Activated naive CD4-positive, alpha-beta T cell treated with anti-CD3 and anti-CD28 coated beads, Interleukin-2, amount 50 U/mL, for 24 hours (primary cell): ENCODE data around the gene BTBD9.

Experiments used
- H3K27ac Mint-ChIP-seq: one replicate; pipeline ENCODE4 v1.8.0; 2021; ENCODE audit warnings: mild to moderate bottlenecking, mixed read lengths
- H3K27me3 Mint-ChIP-seq: one replicate; pipeline ENCODE4 v1.8.0; 2021; ENCODE audit warnings: mixed read lengths
- H3K36me3 Mint-ChIP-seq: one replicate; pipeline ENCODE4 v1.8.0; 2021; ENCODE audit warnings: mixed read lengths
- H3K4me1 Mint-ChIP-seq: one replicate; pipeline ENCODE4 v1.8.0; 2021; ENCODE audit warnings: mixed read lengths
- H3K4me3 Mint-ChIP-seq: one replicate; pipeline ENCODE4 v1.8.0; 2021; ENCODE audit warnings: mild to moderate bottlenecking, mixed read lengths
- H3K9me3 Mint-ChIP-seq: one replicate; pipeline ENCODE4 v1.8.0; 2021; ENCODE audit warnings: mixed read lengths

Gene BTBD9

GRCh38 chr6:38518511-38519304, 121.0 kb downstream of the BTBD9 start:
- Mint-ChIP-seq H3K27ac (no peak overlapping the region), H3K27me3 (no peaks in the 10 kb centered on the region), H3K9me3 (no peaks in the 10 kb centered on the region)

DNA sequence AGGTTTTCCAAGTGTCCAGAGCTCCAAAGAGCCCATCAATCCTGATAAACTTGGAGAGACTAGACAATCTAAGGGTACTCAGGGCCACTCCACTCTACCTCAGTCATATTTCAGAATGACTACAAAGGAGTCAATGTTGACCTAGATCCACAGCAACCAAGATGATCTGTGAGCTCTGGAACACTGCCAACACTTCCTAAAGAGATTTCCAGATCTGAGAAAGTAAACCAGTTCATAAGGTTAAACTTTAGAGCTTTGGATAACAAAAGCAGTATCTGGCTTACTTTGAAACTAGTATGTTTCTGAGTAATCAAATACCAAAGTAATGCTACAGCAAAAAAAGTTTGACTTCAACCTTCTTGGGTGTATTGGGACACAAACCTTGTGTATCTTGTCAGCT, 122.7 kb downstream of the BTBD9 start:
- Mint-ChIP-seq H3K27ac (no peak overlapping the region), H3K4me1 (peaks cover 27% of the 10 kb centered on the region), H3K36me3 (no peaks in the 10 kb centered on the region), H3K27me3 (no peaks in the 10 kb centered on the region), H3K4me3 (no peak overlapping the region), H3K9me3 (no peaks in the 10 kb centered on the region)

More at GRCh38 chr6:38518511-38519304, 121.0 kb downstream of the BTBD9 start:
- peaks cover 37% of the 10 kb centered on the region for H3K4me1 Mint-ChIP-seq
- H3K4me3 Mint-ChIP-seq, result no peak overlapping the region
- peaks cover 2% of the 10 kb centered on the region for H3K36me3 Mint-ChIP-seq

DNA sequence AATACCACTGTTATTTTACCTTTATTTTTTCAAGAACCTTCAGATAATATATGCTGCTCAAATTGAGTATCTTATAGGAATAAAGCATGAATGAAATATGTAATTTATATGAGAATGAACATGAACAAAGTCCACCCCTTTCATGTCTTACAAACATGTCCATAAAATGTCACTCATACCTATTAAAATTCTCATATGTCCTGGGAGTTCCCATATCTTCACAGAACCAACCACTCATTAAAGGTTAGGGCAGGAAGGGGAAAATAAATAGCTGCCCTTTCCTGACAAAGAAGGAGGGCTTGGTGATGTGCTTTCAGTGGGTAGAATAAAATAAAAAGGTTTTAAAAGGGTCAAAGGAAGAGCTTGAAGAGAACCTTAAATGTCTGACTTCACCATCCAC, 125.3 kb downstream of the BTBD9 start:
- no peak overlapping the region for H3K27ac Mint-ChIP-seq
- H3K4me3 Mint-ChIP-seq, result no peak overlapping the region
- H3K4me1 Mint-ChIP-seq, result peaks cover 24% of the 10 kb centered on the region
- H3K9me3 Mint-ChIP-seq, result no peaks in the 10 kb centered on the region
- no peaks in the 10 kb centered on the region for H3K27me3 Mint-ChIP-seq
- H3K36me3 Mint-ChIP-seq, result no peaks in the 10 kb centered on the region

- H3K27me3 Mint-ChIP-seq, result no peaks in the 10 kb centered on the region
- H3K36me3 Mint-ChIP-seq, result no peaks in the 10 kb centered on the region
- H3K4me1 Mint-ChIP-seq, result peaks cover 3% of the 10 kb centered on the region
- H3K9me3 Mint-ChIP-seq, result no peaks in the 10 kb centered on the region
- no peak overlapping the region for H3K4me3 Mint-ChIP-seq
- H3K27ac Mint-ChIP-seq, result no peak overlapping the region
Observed at GRCh38 chr6:38512211-38512610, 127.5 kb downstream of the BTBD9 start.

DNA sequence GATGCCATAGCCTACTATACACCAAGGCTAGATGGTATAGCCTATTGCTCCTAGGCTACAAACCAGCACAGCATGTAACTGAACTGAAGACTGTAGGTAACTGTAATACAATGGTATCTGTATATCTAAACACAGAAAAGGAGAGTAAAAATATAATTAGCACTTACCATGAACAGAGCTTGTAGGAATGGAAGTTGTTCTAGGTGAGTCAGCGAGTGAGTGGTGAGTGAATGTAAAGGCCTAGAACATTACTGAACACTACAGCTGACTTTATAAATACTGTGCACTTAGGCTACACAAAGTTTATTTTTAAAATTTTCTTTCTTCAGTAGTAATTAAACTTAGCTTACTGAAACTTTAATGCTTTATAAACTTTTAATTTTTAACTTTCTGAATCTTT, 129.5 kb downstream of the BTBD9 start:
- H3K36me3 Mint-ChIP-seq, result no peaks in the 10 kb centered on the region
- H3K4me1 Mint-ChIP-seq, result peaks cover 3% of the 10 kb centered on the region
- H3K27me3 Mint-ChIP-seq, result no peaks in the 10 kb centered on the region
- H3K27ac Mint-ChIP-seq, result no peak overlapping the region
- no peaks in the 10 kb centered on the region for H3K9me3 Mint-ChIP-seq
- no peak overlapping the region for H3K4me3 Mint-ChIP-seq

DNA sequence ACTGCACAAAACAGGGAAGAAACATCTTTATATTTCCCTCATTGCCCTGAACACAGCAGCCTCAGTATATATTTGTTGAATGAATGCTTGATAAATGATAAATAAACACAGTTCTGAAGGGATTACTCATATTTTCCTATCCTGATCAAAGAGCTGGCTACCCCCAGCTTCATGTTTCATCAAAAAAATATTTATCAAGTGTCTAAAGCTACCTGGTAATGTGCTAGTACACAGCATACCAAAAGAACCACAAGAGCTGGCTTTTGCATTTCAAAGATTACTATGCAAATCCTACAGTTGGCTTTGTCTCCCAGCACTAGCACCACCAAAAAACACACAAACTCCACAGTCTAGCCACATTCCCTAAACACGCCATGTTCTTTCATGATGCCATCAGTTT, 130.0 kb downstream of the BTBD9 start:
- no peaks in the 10 kb centered on the region for H3K9me3 Mint-ChIP-seq
- H3K27ac Mint-ChIP-seq, result no peak overlapping the region
- no peaks in the 10 kb centered on the region for H3K27me3 Mint-ChIP-seq
- peaks cover 3% of the 10 kb centered on the region for H3K4me1 Mint-ChIP-seq
- H3K36me3 Mint-ChIP-seq, result no peaks in the 10 kb centered on the region
- no peak overlapping the region for H3K4me3 Mint-ChIP-seq

DNA sequence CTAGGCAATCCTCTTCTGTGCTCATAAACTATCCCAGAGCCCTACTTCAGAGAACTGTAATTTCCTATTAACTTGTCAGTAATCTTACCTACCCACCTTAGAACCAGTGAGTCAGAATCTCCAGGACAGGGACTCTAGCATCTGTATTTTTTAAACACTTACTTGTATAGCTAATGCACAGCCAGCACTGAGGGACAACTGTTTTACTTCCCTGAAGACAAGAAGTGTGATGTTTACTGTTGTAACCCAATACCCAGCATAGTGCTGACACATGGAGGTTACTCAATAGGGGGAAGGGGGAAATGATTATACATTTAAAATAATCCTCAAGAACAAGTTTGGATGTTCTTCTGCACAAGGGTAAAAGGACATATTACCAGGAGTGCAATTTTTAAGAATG, 130.8 kb downstream of the BTBD9 start:
- Mint-ChIP-seq H3K4me3 (no peak overlapping the region), H3K4me1 (peaks cover 3% of the 10 kb centered on the region), H3K36me3 (no peaks in the 10 kb centered on the region), H3K27ac (no peak overlapping the region), H3K9me3 (no peaks in the 10 kb centered on the region), H3K27me3 (no peaks in the 10 kb centered on the region)

DNA sequence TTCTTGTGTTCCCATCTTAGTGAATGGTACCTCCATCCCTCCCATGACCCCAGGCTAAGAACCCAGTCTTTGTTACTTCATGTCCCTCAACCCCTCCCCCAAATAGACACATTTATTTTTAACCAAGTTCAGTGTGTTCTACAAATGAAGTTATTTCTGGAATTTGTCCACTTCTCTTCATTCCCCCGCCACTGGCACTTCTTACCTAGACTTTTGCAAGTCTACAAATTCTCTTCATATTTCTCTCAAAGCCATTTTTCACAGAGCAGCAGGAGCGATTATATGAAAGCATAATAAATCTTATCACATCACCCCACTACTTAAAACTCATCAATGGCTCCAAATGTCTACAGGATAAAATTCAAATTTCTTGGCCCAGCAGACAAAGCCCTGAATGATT, 131.4 kb downstream of the BTBD9 start:
- H3K4me1 Mint-ChIP-seq, result peaks cover 3% of the 10 kb centered on the region
- no peak overlapping the region for H3K27ac Mint-ChIP-seq
- H3K9me3 Mint-ChIP-seq, result no peaks in the 10 kb centered on the region
- H3K27me3 Mint-ChIP-seq, result no peaks in the 10 kb centered on the region
- H3K36me3 Mint-ChIP-seq, result no peaks in the 10 kb centered on the region
- no peak overlapping the region for H3K4me3 Mint-ChIP-seq

DNA sequence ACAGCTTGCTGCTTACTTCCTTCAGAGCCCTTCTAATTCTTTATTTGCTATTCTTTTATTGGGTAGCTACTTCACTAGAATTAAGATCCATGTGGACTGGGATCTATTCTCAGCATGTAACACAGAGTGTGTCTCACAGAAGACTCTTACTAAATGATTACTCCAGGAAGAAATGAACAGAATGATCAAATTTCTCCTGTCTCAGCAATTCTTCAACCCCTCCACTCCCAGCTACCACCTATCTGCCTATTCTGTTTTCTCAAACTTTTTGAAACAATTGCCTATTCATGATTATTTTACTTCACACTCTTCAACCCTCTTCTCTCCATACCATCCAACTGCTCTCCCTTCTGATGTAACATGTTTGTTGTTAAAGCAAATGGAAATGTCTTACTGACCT, 132.6 kb downstream of the BTBD9 start:
- no peak overlapping the region for H3K4me3 Mint-ChIP-seq
- no peaks in the 10 kb centered on the region for H3K9me3 Mint-ChIP-seq
- H3K27me3 Mint-ChIP-seq, result no peaks in the 10 kb centered on the region
- H3K27ac Mint-ChIP-seq, result no peak overlapping the region
- H3K36me3 Mint-ChIP-seq, result no peaks in the 10 kb centered on the region
- H3K4me1 Mint-ChIP-seq, result peaks cover 3% of the 10 kb centered on the region

- H3K27me3 Mint-ChIP-seq, result no peaks in the 10 kb centered on the region
- H3K36me3 Mint-ChIP-seq, result no peaks in the 10 kb centered on the region
- H3K4me3 Mint-ChIP-seq, result no peak overlapping the region
- H3K9me3 Mint-ChIP-seq, result no peaks in the 10 kb centered on the region
- no peak overlapping the region for H3K27ac Mint-ChIP-seq
- H3K4me1 Mint-ChIP-seq, result no peaks in the 10 kb centered on the region
Observed at GRCh38 chr6:38505826-38506225, 133.9 kb downstream of the BTBD9 start.

- no peaks in the 10 kb centered on the region for H3K9me3 Mint-ChIP-seq
- H3K36me3 Mint-ChIP-seq, result no peaks in the 10 kb centered on the region
- H3K27me3 Mint-ChIP-seq, result no peaks in the 10 kb centered on the region
Observed at GRCh38 chr6:38504996-38505395, 134.7 kb downstream of the BTBD9 start.

DNA sequence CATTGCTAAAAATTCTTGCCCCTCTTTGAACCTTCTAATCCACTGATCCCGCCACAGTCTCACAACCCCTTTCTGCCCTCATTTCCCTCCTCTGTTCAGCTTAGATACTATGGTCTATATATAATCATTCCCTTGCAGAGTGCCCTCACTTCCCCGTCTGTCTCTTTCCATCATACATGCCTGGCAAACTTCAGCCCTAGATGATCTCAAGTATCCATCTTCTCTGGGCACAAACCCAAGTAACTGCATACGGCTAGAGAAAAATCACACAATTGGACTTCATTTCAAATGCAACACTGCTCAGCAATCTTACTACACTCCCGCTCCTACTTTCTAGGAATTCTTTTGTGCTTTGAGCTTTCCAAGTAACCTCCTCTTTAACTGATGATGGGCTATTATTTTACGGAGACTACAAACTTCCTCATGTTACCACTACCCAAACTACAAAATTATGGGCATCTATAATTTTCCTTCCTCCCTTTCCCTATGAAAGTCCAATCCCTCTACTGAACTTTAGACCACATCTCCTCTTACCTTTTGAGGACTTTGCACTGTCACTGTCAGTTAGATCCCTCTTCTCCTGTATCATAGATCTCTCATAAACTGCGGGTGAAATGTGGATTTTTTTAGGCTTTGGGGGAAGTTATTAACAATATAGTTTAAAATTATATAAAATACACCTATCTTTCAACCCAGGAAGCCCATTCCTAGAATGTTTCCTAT, 135.6 kb downstream of the BTBD9 start:
- Mint-ChIP-seq H3K4me3 (no peak overlapping the region), H3K27me3 (no peaks in the 10 kb centered on the region), H3K9me3 (no peaks in the 10 kb centered on the region), H3K4me1 (no peaks in the 10 kb centered on the region), H3K27ac (no peak overlapping the region), H3K36me3 (no peaks in the 10 kb centered on the region)

More at GRCh38 chr6:38504996-38505395, 134.7 kb downstream of the BTBD9 start:
- Mint-ChIP-seq H3K4me3 (no peak overlapping the region), H3K27ac (no peak overlapping the region), H3K4me1 (no peaks in the 10 kb centered on the region)

DNA sequence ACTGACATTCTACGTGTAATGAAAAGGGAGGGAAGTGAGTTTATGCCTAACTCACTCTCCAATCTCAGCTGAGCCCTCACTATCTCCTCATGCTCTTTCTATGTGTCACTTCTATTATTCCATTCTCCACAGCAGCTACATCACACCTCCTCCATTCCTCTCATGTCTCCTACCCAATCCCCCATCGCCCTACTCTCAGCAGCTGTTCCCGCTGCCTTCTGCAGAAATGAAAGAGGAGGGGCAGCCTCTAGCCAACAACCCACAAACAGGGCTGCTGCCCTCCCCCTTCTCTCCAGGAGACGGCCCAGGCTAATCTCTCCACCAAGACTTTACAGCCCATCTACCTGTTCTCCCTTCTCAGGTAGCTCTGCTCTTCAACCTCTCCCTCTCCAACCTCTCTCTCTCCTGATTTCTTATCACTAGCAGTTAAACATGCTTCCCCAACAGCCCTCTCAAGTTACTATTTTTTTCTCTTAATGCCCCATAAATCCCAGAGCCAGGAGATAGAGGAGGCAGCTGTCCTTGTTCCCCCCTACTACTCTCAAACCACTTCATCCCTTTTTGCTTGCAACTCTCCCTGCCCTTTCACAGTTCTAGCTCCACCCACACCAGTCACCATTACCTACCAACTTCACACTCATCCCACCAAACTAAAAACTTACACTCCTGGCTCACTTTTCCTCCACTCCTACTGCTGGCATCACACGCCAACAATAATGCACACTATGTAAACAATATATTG, 136.5 kb downstream of the BTBD9 start:
- H3K4me3 Mint-ChIP-seq, result no peak overlapping the region
- no peaks in the 10 kb centered on the region for H3K27me3 Mint-ChIP-seq
- no peaks in the 10 kb centered on the region for H3K36me3 Mint-ChIP-seq
- H3K4me1 Mint-ChIP-seq, result no peaks in the 10 kb centered on the region
- no peaks in the 10 kb centered on the region for H3K9me3 Mint-ChIP-seq
- no peak overlapping the region for H3K27ac Mint-ChIP-seq

DNA sequence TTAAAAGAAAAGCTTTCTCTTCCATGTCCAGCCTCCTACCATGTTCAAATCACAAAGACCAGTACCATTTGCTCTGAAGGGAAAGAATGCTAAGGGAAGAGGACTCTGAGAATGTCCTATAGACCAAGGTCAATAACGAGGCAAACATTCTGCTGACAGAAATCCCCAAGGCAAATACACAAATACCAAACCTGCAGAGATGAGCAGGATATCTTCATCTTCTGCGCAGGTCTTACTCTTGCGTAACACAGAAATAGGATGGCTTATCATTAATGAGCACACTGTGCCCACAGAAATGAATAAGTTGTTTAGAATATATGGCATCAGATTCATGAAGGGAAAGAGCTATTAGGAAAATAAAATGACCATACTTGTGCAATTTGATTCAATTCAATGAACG, 137.3 kb downstream of the BTBD9 start:
- H3K9me3 Mint-ChIP-seq, result no peaks in the 10 kb centered on the region
- H3K4me3 Mint-ChIP-seq, result no peak overlapping the region
- H3K4me1 Mint-ChIP-seq, result peaks cover 2% of the 10 kb centered on the region
- no peak overlapping the region for H3K27ac Mint-ChIP-seq
- no peaks in the 10 kb centered on the region for H3K27me3 Mint-ChIP-seq
- H3K36me3 Mint-ChIP-seq, result no peaks in the 10 kb centered on the region

GRCh38 chr6:38501931-38502330, 137.8 kb downstream of the BTBD9 start:
- no peaks in the 10 kb centered on the region for H3K27me3 Mint-ChIP-seq
- peaks cover 4% of the 10 kb centered on the region for H3K4me1 Mint-ChIP-seq
- H3K4me3 Mint-ChIP-seq, result no peak overlapping the region
- H3K9me3 Mint-ChIP-seq, result no peaks in the 10 kb centered on the region
- no peak overlapping the region for H3K27ac Mint-ChIP-seq
- H3K36me3 Mint-ChIP-seq, result no peaks in the 10 kb centered on the region

- Mint-ChIP-seq H3K27ac (no peak overlapping the region), H3K9me3 (no peaks in the 10 kb centered on the region), H3K4me1 (peaks cover 13% of the 10 kb centered on the region), H3K4me3 (no peak overlapping the region), H3K27me3 (no peaks in the 10 kb centered on the region), H3K36me3 (no peaks in the 10 kb centered on the region)
Observed at GRCh38 chr6:38499529-38500096, 140.1 kb downstream of the BTBD9 start.
